HG03432 (cell line): ENCODE measurements around the gene ZFYVE28.

Experiments
- ATAC-seq: cut with Tn5 transposase; IDR thresholded peaks from one replicate; pipeline ENCODE4 v1.9.1; 2021; ENCODE audit warnings: mild to moderate bottlenecking, moderate library complexity; ENCODE audit not compliant: unreplicated experiment

Gene ZFYVE28

GRCh38 chr4:2264481-2265041 lies 153.9 kb downstream of the ZFYVE28 start:
- no peak for ATAC-seq

GRCh38 chr4:2263926-2264321 lies 154.5 kb downstream of the ZFYVE28 start:
- ATAC-seq, result no peak

DNA sequence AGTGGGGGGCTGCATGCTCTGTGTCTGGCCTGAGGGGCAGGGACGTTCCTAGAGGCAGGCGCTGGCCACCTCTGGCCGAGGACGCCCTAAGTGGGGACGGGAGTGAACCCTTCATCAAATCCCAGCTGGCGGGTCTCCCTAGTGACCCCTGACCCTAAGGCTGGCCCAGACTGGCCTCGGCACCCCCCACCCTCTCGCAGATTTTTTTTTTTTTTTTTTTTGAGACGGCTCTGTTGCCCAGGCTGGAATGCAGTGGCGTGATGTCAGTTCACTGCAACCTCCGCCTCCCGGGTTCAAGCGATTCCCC lies 155.5 kb downstream of the ZFYVE28 start:
- no peak for ATAC-seq

- peak; percentile 88 for ATAC-seq
Observed at GRCh38 chr4:2262145-2262943, 156.1 kb downstream of the ZFYVE28 start.

GRCh38 chr4:2261853-2262144 lies 156.6 kb downstream of the ZFYVE28 start, which contains the start of gene MXD4:
MXD4 (minus strand) TSS chr4:2262109; CDS start chr4:2261980, 129 bp downstream.
- peak; percentile 4 for ATAC-seq

DNA sequence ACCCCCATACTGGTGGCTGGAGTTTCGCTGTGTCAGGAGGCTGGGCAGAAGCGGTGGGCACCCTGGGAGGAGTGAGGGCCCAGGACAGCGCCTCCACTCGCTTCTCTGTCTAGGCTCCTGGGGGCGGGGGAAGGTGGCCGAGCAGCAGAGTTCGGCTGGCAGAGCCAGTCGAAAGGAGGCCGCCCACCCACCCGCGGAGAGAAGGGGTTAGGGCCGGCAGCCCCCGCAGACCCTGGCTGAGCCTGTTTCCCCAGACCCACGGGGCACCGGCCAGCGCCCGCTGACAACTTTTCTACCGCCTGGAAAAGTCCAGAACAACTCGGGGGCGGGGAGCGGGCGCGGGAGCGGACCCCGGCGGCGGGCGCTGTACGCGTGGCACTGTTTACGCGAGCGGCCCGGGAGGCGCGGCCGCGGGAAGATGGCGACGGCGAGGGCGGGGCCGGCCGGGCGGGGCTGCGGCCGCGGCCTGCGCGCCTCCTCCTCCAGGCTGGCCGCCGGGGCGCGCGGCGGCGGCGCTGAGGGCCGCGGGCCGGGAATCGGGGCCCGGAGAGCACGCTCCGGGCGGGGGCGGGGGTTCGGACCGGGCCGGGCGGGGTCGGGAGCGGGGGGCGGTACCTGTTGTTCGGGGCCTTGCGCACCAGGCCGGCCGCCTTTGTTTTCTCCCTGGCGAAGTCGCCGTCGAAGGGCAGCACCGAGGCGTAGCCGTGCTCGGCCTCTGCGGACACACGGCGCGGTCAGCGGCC lies 157.2 kb downstream of the ZFYVE28 start:
- ATAC-seq, result peak; percentile 32

DNA sequence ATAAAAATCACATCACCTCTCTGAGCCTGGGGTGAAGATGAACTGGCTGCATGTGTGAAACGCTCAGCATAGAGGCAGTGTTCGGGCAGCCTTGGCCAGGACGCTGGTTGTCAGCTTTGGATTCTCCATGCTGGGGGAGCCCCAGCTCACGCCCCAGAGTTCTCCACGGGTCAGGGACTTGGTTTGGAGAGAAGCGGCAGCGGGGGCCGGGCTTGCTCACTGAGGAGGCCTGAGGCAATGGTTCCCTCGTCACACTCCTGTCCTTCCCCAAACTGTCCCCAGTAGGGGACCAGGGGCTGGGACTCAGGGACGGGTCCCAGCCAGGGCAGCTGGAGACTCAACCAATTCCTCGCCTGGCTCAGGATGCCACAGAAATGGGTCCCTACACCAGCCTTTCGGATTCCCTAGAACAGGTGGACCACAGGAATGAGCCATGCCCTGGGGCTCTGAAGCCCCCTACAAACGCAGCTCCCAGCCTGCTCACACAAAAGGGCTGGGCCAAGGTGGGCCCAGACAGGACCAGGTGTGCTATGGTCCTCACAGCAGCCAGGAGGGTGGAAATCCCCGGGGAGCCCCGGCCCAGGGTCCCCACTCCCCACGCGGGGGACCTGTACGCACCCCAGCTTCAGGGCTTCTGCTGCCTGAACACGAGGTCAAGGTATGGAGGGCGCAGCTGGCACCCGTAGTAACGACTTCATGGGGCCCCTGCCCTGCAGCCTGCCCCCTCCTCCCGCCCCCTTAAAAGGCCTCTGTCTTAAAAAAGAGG lies 157.9 kb downstream of the ZFYVE28 start:
- ATAC-seq, result no peak

- no peak for ATAC-seq
Observed at GRCh38 chr4:2259541-2260343, 158.7 kb downstream of the ZFYVE28 start.

GRCh38 chr4:2259036-2259540 lies 159.4 kb downstream of the ZFYVE28 start:
- ATAC-seq, result no peak

DNA sequence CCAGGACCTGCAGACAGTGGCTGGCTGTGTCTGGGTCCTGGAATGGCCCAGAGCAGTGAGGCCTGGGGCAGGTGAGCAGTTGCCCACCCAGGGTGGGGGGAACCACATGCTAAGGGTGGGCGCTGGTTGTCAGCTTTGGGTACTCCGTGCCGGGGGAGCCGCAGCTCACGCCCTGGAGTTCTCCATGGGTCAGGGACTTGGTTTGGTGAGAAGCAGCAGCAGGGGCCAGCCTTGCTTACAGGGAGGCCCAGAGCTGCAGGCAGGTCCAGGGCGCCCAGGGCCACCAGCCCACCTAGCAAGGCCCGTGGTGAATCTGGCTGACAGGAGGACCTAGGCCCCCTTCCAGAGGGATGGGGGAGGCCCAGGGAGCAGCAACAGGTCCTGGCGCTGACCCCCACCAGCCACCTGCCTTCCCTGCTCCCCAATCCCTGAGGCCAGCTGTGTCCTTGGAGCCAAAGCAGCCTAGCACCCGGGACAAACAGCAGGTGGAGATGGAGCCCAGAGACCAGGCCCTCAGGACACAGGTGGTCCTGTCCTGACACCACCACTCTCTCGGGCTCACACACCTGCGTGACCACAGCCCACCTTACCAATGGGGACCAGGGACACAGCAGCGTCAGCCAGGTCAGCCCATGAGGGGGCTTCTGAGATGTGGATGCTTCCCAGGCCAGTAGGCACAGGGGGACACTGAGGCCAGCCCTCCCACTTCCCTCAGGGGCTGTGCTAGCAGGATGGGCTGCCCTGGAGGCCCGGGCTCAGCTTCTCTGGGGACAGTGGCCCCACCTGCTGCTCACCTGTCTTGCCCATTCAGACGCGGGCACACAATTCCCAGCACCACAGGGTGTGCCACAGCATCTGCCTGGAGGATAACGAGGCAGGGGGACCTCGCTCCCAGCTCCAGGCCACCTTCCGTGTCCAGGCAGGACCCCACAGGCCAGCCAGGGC lies 160.1 kb downstream of the ZFYVE28 start:
- no peak for ATAC-seq

DNA sequence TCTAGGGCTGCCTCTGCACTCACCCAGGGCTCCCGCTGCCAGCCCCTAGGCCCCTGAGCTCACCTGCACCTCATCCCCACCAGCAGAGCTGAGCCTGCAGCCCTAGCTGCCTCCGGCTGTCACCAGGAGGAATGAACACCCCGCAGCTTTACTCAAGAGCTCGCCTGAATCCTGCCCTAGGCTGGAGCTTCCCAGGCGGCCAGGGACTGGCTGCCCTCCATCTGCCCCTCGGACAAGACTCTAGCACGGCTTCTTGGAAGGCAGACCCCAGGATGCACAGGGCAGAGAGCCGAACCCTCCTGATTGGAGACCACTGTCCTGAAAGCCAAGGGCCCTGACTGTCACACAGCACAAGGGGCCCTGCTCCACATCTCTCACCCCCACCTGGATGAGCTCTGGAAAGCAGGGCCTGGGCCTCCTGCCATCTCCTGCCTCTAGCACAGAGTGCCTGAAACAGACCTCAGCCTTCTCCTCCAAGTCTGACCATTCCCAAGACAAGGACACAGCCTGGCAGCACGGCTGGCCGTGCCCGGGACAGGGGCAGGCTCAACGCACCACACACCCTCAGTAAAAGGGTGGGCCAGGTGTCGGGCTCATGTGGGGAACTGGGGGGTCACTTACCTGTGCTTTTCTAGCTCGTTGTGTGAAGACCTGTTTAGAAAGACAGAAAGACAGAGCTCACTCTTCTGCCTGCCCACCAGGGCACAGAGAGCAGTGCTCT lies 160.9 kb downstream of the ZFYVE28 start:
- no peak for ATAC-seq

DNA sequence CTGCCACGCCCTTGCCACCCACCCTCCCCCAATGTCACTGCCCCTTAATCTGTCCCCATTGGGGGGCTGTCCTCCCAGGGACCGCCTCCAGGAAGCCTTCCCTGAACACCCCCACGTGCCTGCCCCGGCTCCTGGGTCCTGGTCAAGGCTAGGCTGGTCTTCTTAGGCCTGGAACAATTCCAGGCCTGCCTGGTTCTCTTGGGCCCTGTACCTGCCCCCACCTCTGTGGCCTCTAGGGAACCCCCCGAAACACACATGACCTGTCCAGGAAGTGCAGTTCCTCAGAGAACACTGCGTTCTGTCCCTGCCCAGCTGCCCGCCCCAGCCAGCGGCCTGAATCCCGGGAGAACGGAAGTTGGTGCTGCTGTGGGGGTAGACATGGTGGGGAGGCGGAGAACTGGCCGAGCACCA lies 161.7 kb downstream of the ZFYVE28 start:
- no peak for ATAC-seq

- ATAC-seq, result no peak
Observed at GRCh38 chr4:2256156-2256731, 162.2 kb downstream of the ZFYVE28 start.

DNA sequence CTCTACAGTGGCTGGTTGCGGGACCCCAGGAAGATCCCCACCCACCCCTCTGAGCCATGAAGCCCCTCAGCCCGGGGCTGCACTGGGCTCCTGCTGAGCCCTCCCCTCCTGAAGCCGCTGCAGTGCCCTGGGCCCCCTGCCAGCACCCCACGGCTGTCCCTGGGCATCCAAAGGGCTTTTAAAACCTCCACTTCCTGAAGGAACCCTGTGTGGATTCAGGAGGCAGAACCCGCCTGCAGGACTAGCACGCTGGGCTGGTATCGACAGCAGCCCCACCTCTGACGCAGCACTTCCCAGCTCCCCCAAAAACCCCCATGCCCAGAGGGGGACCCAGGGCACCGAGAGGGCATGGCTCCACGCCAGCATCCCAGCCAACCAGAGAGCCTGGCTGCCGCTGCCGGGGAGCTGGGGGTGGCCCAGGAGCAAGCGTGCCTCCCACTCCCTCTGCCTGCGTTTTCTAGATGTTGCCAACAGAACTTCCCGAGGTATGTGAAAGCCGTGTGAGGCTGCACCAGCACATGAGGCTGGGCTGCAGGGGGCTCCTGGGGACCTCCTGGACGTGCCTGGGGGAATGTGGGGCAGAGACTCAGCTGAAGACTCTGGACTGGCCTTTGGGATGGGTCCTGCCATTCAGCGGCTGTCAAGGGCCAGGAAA lies 162.8 kb downstream of the ZFYVE28 start:
- no peak for ATAC-seq

DNA sequence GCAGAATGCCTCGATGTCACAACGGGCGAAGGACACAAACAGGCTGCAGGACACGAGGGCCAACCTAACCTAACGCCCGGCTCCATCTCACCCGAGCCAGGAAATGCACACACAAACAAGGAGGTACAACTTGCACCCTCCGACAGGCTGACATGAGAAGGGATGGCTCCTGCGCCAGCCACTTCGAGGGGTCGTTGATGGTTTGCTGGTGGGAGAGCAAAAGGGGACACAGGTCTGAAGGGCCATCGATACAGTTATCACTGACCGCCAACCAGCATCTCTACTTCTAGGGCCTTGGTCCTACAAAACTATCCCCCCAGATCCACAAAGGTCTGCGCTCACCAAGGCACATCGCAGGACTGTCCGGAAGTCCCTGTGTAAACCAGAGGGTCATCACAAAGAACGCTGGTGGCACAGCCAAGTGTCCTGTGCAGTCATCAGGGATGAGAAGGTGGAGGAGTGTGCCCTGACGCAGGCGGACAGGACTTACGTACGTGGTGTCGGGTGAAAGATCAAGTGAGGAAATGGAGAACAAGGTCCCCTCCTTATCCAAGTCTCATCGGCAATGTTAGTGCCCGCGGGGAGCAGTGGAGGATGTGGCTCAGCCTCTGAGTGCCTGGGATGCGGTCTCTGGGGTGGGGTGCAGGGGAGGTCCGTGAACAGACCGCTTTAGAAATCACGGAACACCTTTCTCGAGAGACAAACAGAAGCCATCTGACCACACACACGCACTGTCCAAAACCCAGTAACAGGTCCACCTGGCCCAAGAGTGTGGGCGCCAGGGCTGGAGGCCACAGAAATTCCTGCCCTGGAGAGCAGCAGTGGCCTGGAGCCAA lies 163.6 kb downstream of the ZFYVE28 start:
- ATAC-seq, result no peak

DNA sequence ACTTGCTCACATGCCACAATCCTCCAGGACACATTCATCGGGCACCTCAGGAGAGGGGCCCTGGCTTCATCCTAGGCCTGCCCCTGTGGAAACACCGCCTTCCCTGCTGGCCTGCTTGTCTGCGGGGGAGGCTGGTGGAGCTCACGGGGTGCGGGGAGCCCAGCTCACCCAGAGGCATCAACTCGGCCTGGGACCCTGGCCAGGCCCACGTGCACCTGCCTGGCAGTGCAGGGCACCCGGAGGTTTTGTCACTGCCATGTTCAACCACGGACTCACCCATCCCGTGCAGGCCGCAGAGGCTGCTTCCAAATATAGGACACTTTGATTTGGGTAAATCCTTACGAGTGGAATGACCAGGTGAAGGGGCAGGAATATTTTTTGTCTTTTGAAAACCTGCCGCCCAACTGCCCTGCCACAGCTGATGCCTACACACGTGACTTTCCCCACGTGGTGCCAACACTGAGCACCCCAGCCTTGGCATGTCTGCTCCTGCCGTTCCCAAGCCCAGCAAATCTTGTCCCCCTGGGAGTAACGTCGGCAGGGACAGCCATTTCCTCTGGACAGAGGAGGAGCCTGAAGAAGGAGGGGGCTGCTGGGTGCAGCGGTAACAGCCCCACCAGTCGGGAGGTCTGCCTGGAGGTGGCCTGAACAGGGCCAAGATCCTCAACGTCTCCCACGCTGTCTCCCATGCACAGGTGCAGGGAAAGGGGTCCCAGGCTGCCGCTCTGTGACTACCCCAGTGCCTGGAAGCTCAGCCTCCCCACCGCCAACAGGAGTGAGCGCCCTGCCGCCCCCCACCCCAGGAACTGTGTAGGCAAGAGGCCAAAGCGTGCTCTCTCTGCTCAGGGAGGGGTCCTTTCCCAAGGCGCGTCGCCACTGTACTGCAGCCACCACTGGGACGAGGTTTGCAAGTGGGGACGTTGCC lies 165.0 kb downstream of the ZFYVE28 start:
- ATAC-seq, result no peak
